Urinary bladder (tissue), 4 donors: ENCODE results near the gene PPEF2. TPM values are rescaled to one million over a fixed set of nuclear protein-coding genes. Genes with fewer than 3 reads are reported as not detected.
A peak's percentile ranks its signal among the peaks of the same experiment; 100 is the strongest.
"Not testable (repeated sequence)": the region's sequence is repeated elsewhere in the genome, so short reads cannot be mapped to it uniquely, and the experiment has no call there.

ENCODE experiments used
- DNase-seq: peaks from one replicate; pipeline ENCODE4 v3.0.0-alpha.2; 2015; ENCODE audit errors: extremely low spot score
- H3K27ac ChIP-seq: one replicate; pipeline ENCODE4 v1.5.1; 2013; ENCODE audit warnings: low read depth, mild to moderate bottlenecking, moderate library complexity
- H3K36me3 ChIP-seq: one replicate; pipeline ENCODE4 v1.6.1; 2013; ENCODE audit warnings: mild to moderate bottlenecking, moderate library complexity; ENCODE audit not compliant: insufficient read depth
- H3K4me1 ChIP-seq: one replicate; pipeline ENCODE4 v1.6.1; 2013; ENCODE audit warnings: mild to moderate bottlenecking, moderate library complexity; ENCODE audit not compliant: insufficient read depth
- H3K4me3 ChIP-seq: one replicate; pipeline ENCODE4 v1.5.1; 2013; ENCODE audit warnings: low read depth, low read length
- WGBS: extraction: QIAGEN DNeasy Blood & Tissue Kit; methylation state at CpG from one replicate; pipeline ENCODE4 v1.1.7; 2013; 5-methylcytosine and 5-hydroxymethylcytosine counted together
- polyA plus RNA-seq: library from polyadenylated mRNA; stranded (reverse); fragments of 200-250 nt; gene quantifications from one replicate; pipeline ENCODE4 v1.2.3, GENCODE V29; 2013
- total RNA-seq: library from RNA; depleted of rRNA; stranded (reverse); fragments of >200 nt; gene quantifications from one replicate; pipeline ENCODE4 v1.2.3, GENCODE V29; 2014
- donor health status: healthy with polysubstance abuse.
- donor health status: healthy.

Gene PPEF2
- total and polyA plus RNA-seq, 2 donors = not detected

GRCh38 chr4:75881476-75881875 is 20.8 kb downstream of the PPEF2 start:
- Histone ChIP-seq H3K36me3 (no peaks in the 10 kb centered on the region), H3K4me1 (no peaks in the 10 kb centered on the region), H3K27ac (no peak overlapping the region), H3K4me3 (no peak overlapping the region)
- DNase-seq = no peak
- WGBS = 93% methylated on average over 3 of the region's 3 CpGs

GRCh38 chr4:75880278-75880677 is 22.0 kb downstream of the PPEF2 start:
- DNase-seq = no peak
- no peak overlapping the region for H3K27ac ChIP-seq
- WGBS = 24% methylated on average over 1 of the region's 1 CpG
- no peak overlapping the region for H3K4me3 ChIP-seq
- H3K36me3 ChIP-seq = no peaks in the 10 kb centered on the region
- no peaks in the 10 kb centered on the region for H3K4me1 ChIP-seq

GRCh38 chr4:75878246-75878756 is 24.0 kb downstream of the PPEF2 start:
- H3K4me1 ChIP-seq = no peaks in the 10 kb centered on the region
- no peak overlapping the region for H3K4me3 ChIP-seq
- H3K27ac ChIP-seq = no peak overlapping the region
- 61% methylated on average over 6 of the region's 6 CpGs for WGBS
- DNase-seq = no peak
- H3K36me3 ChIP-seq = no peaks in the 10 kb centered on the region

GRCh38 chr4:75876218-75876617 is 26.0 kb downstream of the PPEF2 start:
- Histone ChIP-seq H3K36me3 (no peaks in the 10 kb centered on the region), H3K4me3 (no peak overlapping the region), H3K27ac (no peak overlapping the region), H3K4me1 (no peaks in the 10 kb centered on the region)
- WGBS = 82% methylated on average over 18 of the region's 18 CpGs
- no peak for DNase-seq

GRCh38 chr4:75869100-75869499 is 33.2 kb downstream of the PPEF2 start:
- no peaks in the 10 kb centered on the region for H3K4me1 ChIP-seq

GRCh38 chr4:75867130-75867529 is 35.1 kb downstream of the PPEF2 start:
- H3K27ac ChIP-seq = no peak overlapping the region
- 53% methylated on average over 3 of the region's 3 CpGs for WGBS
- no peak for DNase-seq
- H3K4me3 ChIP-seq = no peak overlapping the region
- H3K36me3 ChIP-seq = no peaks in the 10 kb centered on the region
- H3K4me1 ChIP-seq = no peaks in the 10 kb centered on the region

More at GRCh38 chr4:75869100-75869499, 33.2 kb downstream of the PPEF2 start:
- Histone ChIP-seq H3K4me3 (no peak overlapping the region), H3K36me3 (no peaks in the 10 kb centered on the region), H3K27ac (no peak overlapping the region)
- DNase-seq = no peak
- WGBS = 44% methylated on average over 3 of the region's 3 CpGs

GRCh38 chr4:75860606-75861005 is 41.6 kb downstream of the PPEF2 start:
- no peak overlapping the region for H3K27ac ChIP-seq
- WGBS = 72% methylated on average over 5 of the region's 5 CpGs
- no peaks in the 10 kb centered on the region for H3K36me3 ChIP-seq
- no peaks in the 10 kb centered on the region for H3K4me1 ChIP-seq
- H3K4me3 ChIP-seq = no peak overlapping the region
- no peak for DNase-seq

GRCh38 chr4:75858721-75859120 is 43.5 kb downstream of the PPEF2 start:
- no peaks in the 10 kb centered on the region for H3K4me1 ChIP-seq
- DNase-seq = no peak
- no peaks in the 10 kb centered on the region for H3K36me3 ChIP-seq
- no peak overlapping the region for H3K4me3 ChIP-seq
- no peak overlapping the region for H3K27ac ChIP-seq
- WGBS = 52% methylated on average over 1 of the region's 1 CpG

GRCh38 chr4:75849461-75849860 is 52.8 kb downstream of the PPEF2 start:
- H3K27ac ChIP-seq = no peak overlapping the region
- 75% methylated on average over 6 of the region's 6 CpGs for WGBS
- H3K4me3 ChIP-seq = no peak overlapping the region
- DNase-seq = no peak
- no peaks in the 10 kb centered on the region for H3K36me3 ChIP-seq
- no peaks in the 10 kb centered on the region for H3K4me1 ChIP-seq

- H3K27ac ChIP-seq = no peak overlapping the region
- WGBS = 83% methylated on average over 4 of the region's 4 CpGs
- DNase-seq = no peak
- H3K4me3 ChIP-seq = no peak overlapping the region
- no peaks in the 10 kb centered on the region for H3K36me3 ChIP-seq
- H3K4me1 ChIP-seq = no peaks in the 10 kb centered on the region
Measured at GRCh38 chr4:75848891-75849290, 53.4 kb downstream of the PPEF2 start.

GRCh38 chr4:75848171-75848760 is 54.0 kb downstream of the PPEF2 start:
- WGBS = 25% methylated on average over 14 of the region's 14 CpGs
- H3K36me3 ChIP-seq, H3K4me1 ChIP-seq, H3K27ac ChIP-seq, H3K4me3 ChIP-seq: not testable (repeated sequence)
- DNase-seq = peak; percentile 43

GRCh38 chr4:75845992-75846391 is 56.3 kb downstream of the PPEF2 start:
- H3K27ac ChIP-seq = no peak overlapping the region
- 78% methylated on average over 2 of the region's 2 CpGs for WGBS
- H3K36me3 ChIP-seq = no peaks in the 10 kb centered on the region
- H3K4me3 ChIP-seq = no peak overlapping the region
- no peak for DNase-seq
- H3K4me1 ChIP-seq = no peaks in the 10 kb centered on the region

GRCh38 chr4:75844151-75844662 is 58.0 kb downstream of the PPEF2 start:
- no peak overlapping the region for H3K27ac ChIP-seq
- H3K36me3 ChIP-seq = no peaks in the 10 kb centered on the region
- H3K4me1 ChIP-seq = no peaks in the 10 kb centered on the region
- H3K4me3 ChIP-seq = no peak overlapping the region
- 97% methylated on average over 3 of the region's 3 CpGs for WGBS
- DNase-seq = no peak

GRCh38 chr4:75843596-75843995 is 58.7 kb downstream of the PPEF2 start:
- Histone ChIP-seq H3K27ac (no peak overlapping the region), H3K4me1 (no peaks in the 10 kb centered on the region), H3K36me3 (no peaks in the 10 kb centered on the region), H3K4me3 (no peak overlapping the region)
- 96% methylated on average over 4 of the region's 4 CpGs for WGBS
- DNase-seq = no peak
